Suprapubic skin (tissue), 4 donors: ENCODE data around the gene TOPBP1. TPM values are rescaled to one million over a fixed set of nuclear protein-coding genes. Genes with fewer than 3 reads are reported as not detected.
A peak's percentile ranks its signal among the peaks of the same experiment; 100 is the strongest.

Experiments used
- DNase-seq, 2 donors: peaks; one replicate each; pipeline ENCODE4 v3.0.0-alpha.2; 2019; ENCODE audit warnings: low spot score in 2 of 2
- H3K27ac ChIP-seq: fragments of 200-600 bp; sonication (generic); one replicate; pipeline ENCODE4 v1.5.1; 2019
- H3K27me3 ChIP-seq: fragments of 200-600 bp; sonication (generic); one replicate; pipeline ENCODE4 v1.5.1; 2019
- H3K36me3 ChIP-seq: fragments of 200-600 bp; sonication (generic); one replicate; pipeline ENCODE4 v1.5.1; 2019
- H3K4me1 ChIP-seq: fragments of 200-600 bp; sonication (generic); one replicate; pipeline ENCODE4 v1.5.1; 2019
- H3K4me3 ChIP-seq: fragments of 200-600 bp; sonication (generic); one replicate; pipeline ENCODE4 v1.5.1; 2019; ENCODE audit warnings: mild to moderate bottlenecking
- H3K9me3 ChIP-seq: fragments of 200-600 bp; sonication (generic); one replicate; pipeline ENCODE4 v1.5.1; 2019
- EP300 ChIP-seq: sonication (generic); formaldehyde crosslinking; IDR thresholded peaks from one replicate; pipeline ENCODE4 v1.6.1; 2017; ENCODE audit warnings: antibody characterized with exemption
- POLR2A ChIP-seq, 2 donors: fragments of 450-650 bp; IDR thresholded peaks; one replicate each; pipeline ENCODE4 v1.6.1; 2017; ENCODE audit warnings: antibody characterized with exemption in 2 of 2, mild to moderate bottlenecking in 2 of 2, moderate library complexity in 2 of 2
- POLR2AphosphoS5 ChIP-seq, 3 donors: sonication (generic); formaldehyde crosslinking; IDR thresholded peaks; one replicate each; pipeline ENCODE4 v1.6.1; 2017; ENCODE audit warnings: antibody characterized with exemption in 3 of 3
- WGBS: methylation state at CpG from one replicate; pipeline ENCODE4 v1.1.5; 2018; 5-methylcytosine and 5-hydroxymethylcytosine counted together
- total RNA-seq, 4 donors: library from RNA; depleted of rRNA; stranded (reverse); fragments of >200 nt; gene quantifications; one replicate each; pipeline ENCODE4 v1.1.0, GENCODE V29; 2016
- TF ChIP-seq, protein P1 (sequence below), 2 donors: fragments of 200-600 bp in 1 of 2; fragments of 450-650 bp in 1 of 2; sonication (generic) in 1 of 2; IDR thresholded peaks; one replicate each; pipeline ENCODE4 v1.5.1; 2016 to 2019; ENCODE audit warnings: antibody characterized with exemption in 2 of 2, mild to moderate bottlenecking in 1 of 2, moderate library complexity in 1 of 2

TOPBP1 gene
- total RNA-seq: 10 to 100 TPM; 26.3 to 55.8 (median 33.8) TPM

DNA sequence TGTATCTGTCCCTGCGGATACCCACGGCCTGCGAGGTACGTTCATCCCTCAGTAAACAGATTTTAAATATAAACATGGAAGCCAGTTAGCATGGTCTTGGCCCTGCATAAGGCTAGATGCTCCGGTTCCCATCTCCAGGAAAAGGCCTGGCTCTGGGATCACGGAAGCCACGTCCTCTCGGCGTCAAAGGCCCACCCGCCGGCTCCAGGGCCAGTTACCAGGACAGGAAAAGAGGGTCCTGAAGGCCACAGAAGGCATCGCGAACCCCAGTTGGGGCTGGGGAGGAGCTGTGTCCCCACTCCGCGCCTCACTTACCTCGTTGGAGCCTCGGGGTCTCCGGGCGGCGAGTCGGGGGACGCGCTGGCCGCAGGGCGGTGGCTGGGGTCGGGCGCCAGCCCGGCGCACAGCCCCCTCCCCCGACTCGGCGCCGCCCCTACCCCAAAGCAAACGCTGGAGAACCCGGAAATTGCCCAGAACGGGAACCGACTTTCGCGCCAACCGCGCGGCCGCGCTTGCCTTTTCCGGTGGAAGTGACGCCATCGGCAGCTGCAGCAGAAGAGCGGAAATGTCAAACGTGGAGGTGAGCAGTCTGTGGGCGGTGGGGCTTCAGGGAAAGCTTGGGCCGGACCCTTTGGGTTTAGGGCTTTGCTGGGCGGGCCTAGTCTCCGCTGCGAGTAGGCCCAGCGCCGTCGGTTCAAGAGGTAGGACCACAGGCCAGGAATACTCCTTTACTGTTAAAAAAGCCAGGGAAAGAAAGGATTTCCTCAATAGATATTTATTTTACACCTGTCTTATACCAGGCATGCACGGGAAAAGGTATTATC is at the start of gene TOPBP1:
Gene TOPBP1, minus strand, starts transcription at position 488 of the 824 bp plus-strand sequence. CDS start 814 bp downstream, outside the sequence.
- peak within 1 kb of the TSS; percentile 76 for H3K4me3 ChIP-seq
- no peaks in the 10 kb centered on the region for H3K9me3 ChIP-seq
- H3K27ac ChIP-seq: peak within 1 kb of the TSS; percentile 83
- no peaks in the 10 kb centered on the region for H3K27me3 ChIP-seq
- peaks cover 15% of the 10 kb centered on the region for H3K36me3 ChIP-seq
- under 1% methylated on average over 26 of the region's 58 CpGs for WGBS
- H3K4me1 ChIP-seq: peaks cover 24% of the 10 kb centered on the region
- TF ChIP-seq, protein P1, sequence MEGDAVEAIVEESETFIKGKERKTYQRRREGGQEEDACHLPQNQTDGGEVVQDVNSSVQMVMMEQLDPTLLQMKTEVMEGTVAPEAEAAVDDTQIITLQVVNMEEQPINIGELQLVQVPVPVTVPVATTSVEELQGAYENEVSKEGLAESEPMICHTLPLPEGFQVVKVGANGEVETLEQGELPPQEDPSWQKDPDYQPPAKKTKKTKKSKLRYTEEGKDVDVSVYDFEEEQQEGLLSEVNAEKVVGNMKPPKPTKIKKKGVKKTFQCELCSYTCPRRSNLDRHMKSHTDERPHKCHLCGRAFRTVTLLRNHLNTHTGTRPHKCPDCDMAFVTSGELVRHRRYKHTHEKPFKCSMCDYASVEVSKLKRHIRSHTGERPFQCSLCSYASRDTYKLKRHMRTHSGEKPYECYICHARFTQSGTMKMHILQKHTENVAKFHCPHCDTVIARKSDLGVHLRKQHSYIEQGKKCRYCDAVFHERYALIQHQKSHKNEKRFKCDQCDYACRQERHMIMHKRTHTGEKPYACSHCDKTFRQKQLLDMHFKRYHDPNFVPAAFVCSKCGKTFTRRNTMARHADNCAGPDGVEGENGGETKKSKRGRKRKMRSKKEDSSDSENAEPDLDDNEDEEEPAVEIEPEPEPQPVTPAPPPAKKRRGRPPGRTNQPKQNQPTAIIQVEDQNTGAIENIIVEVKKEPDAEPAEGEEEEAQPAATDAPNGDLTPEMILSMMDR (IDR thresholded peaks at IDR 0.05): no peak
- peak in 1 of 2 donors; percentile 12 for TF ChIP-seq POLR2A (IDR thresholded peaks at IDR 0.05)
- TF ChIP-seq POLR2AphosphoS5 (IDR thresholded peaks at IDR 0.05): peak in 1 of 3 donors; percentile 22
- peak; percentile 85 to 91 for DNase-seq

DNA sequence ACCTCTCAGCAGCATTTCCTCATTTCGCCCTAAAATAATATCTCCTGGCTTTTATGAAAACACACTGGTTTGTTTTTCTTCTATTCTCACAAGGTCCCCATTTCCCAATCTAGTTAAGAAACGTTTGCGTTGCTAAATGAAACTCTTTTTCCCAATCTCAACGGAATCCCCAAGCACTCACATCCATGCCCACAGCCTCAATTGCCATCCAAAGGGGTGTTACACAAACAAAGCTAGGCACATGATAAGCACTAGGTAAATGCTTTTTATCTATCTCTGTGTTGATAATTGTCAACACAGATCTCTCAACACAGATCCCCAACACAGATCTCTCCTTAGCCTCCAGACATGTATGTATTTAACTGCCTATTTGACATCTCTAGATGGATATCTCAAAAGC is 49.3 kb upstream of the TOPBP1 start:
- WGBS: 73% methylated on average over 4 of the region's 4 CpGs
- no peaks in the 10 kb centered on the region for H3K27me3 ChIP-seq
- no peak overlapping the region for H3K4me3 ChIP-seq
- H3K9me3 ChIP-seq: no peaks in the 10 kb centered on the region
- H3K27ac ChIP-seq: no peak overlapping the region
- no peak for DNase-seq
- H3K36me3 ChIP-seq: no peaks in the 10 kb centered on the region
- H3K4me1 ChIP-seq: peaks cover 3% of the 10 kb centered on the region
- TF ChIP-seq POLR2A (IDR thresholded peaks at IDR 0.05): no peak
- TF ChIP-seq POLR2AphosphoS5 (IDR thresholded peaks at IDR 0.05): no peak
- TF ChIP-seq, protein P1 (IDR thresholded peaks at IDR 0.05): no peak
- TF ChIP-seq EP300: no peak

DNA sequence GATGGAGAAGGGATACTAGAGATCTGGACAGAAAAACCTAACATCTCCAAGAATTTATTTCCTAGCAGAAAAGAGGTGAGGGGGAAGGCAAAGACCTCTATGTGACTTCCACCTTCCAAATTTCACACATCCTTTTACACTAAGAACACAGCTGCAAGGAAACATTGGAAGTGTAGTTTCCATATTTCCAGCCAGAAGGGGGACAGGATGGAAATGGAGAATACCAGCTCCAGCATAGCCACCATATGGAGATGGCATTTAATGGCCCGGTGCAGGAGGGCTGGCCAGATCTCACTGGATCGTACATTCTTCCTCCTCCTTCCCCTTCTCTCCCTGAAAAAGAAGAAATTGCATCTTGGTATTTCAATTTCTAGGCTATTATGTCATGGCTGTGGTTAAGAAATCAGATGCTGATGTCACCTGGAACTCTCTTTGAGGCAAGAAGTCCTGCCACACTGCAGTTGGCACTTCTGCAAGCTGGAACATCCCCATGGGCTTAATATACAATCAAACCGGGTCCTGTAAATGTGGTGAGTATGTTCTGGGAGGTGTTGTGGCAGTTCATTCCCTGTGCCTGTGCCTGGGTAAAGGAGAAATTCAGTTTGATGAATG is 47.5 kb upstream of the TOPBP1 start:
- DNase-seq: no peak
- Histone ChIP-seq H3K36me3 (no peaks in the 10 kb centered on the region), H3K4me1 (peaks cover 3% of the 10 kb centered on the region), H3K27ac (no peak overlapping the region), H3K27me3 (no peaks in the 10 kb centered on the region), H3K9me3 (no peaks in the 10 kb centered on the region), H3K4me3 (no peak overlapping the region)
- 78% methylated on average over 3 of the region's 3 CpGs for WGBS
- TF ChIP-seq, protein P1 (IDR thresholded peaks at IDR 0.05): no peak
- TF ChIP-seq POLR2A (IDR thresholded peaks at IDR 0.05) (no peak), POLR2AphosphoS5 (IDR thresholded peaks at IDR 0.05) (no peak), EP300 (no peak)

DNA sequence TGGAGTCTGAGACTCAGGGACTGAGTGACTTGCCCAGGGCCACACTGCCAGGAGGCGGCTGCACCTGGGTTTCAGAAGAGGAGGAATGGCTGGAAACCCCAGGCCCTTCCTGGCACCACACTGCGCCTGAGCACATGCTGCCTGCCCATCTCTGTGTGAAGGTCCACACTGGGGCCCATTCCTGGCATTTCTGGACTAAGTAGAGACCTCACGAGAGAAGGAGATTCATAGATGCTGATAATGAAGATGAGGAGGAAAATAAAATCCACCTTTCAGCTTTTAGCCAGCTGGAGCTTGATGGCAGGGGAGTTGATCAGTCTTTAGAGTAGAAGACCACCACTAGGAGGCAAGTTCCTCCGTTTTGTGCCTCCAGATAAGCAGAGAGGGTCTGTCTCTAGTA is 44.3 kb upstream of the TOPBP1 start:
- H3K36me3 ChIP-seq: no peaks in the 10 kb centered on the region
- no peaks in the 10 kb centered on the region for H3K9me3 ChIP-seq
- no peak overlapping the region for H3K4me3 ChIP-seq
- H3K4me1 ChIP-seq: no peaks in the 10 kb centered on the region
- DNase-seq: no peak
- H3K27me3 ChIP-seq: no peaks in the 10 kb centered on the region
- TF ChIP-seq EP300: no peak
- no peak for TF ChIP-seq POLR2AphosphoS5 (IDR thresholded peaks at IDR 0.05)
- no peak for TF ChIP-seq POLR2A (IDR thresholded peaks at IDR 0.05)
- TF ChIP-seq, protein P1 (IDR thresholded peaks at IDR 0.05): no peak
- H3K27ac ChIP-seq: no peak overlapping the region
- WGBS: 89% methylated on average over 4 of the region's 4 CpGs

DNA sequence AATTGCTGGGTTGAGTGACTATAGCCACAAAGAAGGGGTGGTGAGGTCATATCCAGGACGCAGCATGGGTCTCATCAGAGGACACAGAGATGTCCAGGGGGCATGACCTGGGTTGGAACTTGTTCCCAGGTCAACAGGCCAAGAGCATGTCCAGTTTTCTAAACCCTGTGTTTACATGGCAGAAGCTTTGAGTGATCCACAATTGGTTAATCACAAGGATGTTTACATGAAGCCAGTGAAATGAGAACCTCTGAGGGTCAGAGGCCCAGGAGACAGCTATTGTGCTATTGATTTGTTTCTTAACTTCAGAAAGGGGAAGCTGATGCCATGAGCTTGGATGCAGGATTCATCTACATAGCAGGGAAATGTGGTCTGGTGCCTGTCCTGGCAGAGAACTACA is 42.2 kb upstream of the TOPBP1 start:
- Histone ChIP-seq H3K4me3 (no peak overlapping the region), H3K9me3 (no peaks in the 10 kb centered on the region), H3K36me3 (no peaks in the 10 kb centered on the region), H3K4me1 (no peaks in the 10 kb centered on the region), H3K27me3 (no peaks in the 10 kb centered on the region), H3K27ac (no peak overlapping the region)
- no peak for TF ChIP-seq POLR2AphosphoS5 (IDR thresholded peaks at IDR 0.05)
- 56% methylated on average over 1 of the region's 1 CpG for WGBS
- no peak for DNase-seq
